ENCODE results near the gene ACSL6.

Gene ACSL6

GRCh38 chr5:132010989-132011621 is 353 bp downstream of the ACSL6 start:
- no peaks in the 10 kb centered on the region for H3K36me3 ChIP-seq (ENCODE audit: control insufficient read depth, insufficient read depth, low read length)
- H3K4me3 ChIP-seq (replicated peaks; ENCODE audit: low read depth, low read length), result no peak overlapping the region
- peaks cover 3% of the 10 kb centered on the region for H3K27me3 ChIP-seq (replicated peaks; ENCODE audit: control insufficient read depth, insufficient read depth, low read length)
- DNase-seq (ENCODE audit: extremely low read depth, insufficient read length), result no peak
- TF ChIP-seq CTCF (IDR thresholded peaks at IDR 0.05; ENCODE audit: insufficient read depth, low read length, poor library complexity, severe bottlenecking), result no peak

- Histone ChIP-seq H3K36me3 (ENCODE audit: control insufficient read depth, insufficient read depth, low read length) (no peaks in the 10 kb centered on the region), H3K4me3 (replicated peaks; ENCODE audit: low read depth, low read length) (no peak overlapping the region), H3K27me3 (replicated peaks; ENCODE audit: control insufficient read depth, insufficient read depth, low read length) (peaks cover 3% of the 10 kb centered on the region)
- no peak for TF ChIP-seq CTCF (IDR thresholded peaks at IDR 0.05; ENCODE audit: insufficient read depth, low read length, poor library complexity, severe bottlenecking)
- no peak for DNase-seq (ENCODE audit: extremely low read depth, insufficient read length)
Observed at GRCh38 chr5:132010645-132010988, 841 bp downstream of the ACSL6 start.

GRCh38 chr5:132009706-132010405 is 1.6 kb downstream of the ACSL6 start:
- H3K36me3 ChIP-seq (ENCODE audit: control insufficient read depth, insufficient read depth, low read length), result no peaks in the 10 kb centered on the region
- no peak for TF ChIP-seq CTCF (IDR thresholded peaks at IDR 0.05; ENCODE audit: insufficient read depth, low read length, poor library complexity, severe bottlenecking)

GRCh38 chr5:132008961-132009680 is 2.3 kb downstream of the ACSL6 start:
- Histone ChIP-seq H3K27me3 (replicated peaks; ENCODE audit: control insufficient read depth, insufficient read depth, low read length) (peaks cover 3% of the 10 kb centered on the region), H3K36me3 (ENCODE audit: control insufficient read depth, insufficient read depth, low read length) (no peaks in the 10 kb centered on the region), H3K4me3 (replicated peaks; ENCODE audit: low read depth, low read length) (no peak overlapping the region)
- no peak for DNase-seq (ENCODE audit: extremely low read depth, insufficient read length)
- no peak for TF ChIP-seq CTCF (IDR thresholded peaks at IDR 0.05; ENCODE audit: insufficient read depth, low read length, poor library complexity, severe bottlenecking)

More at GRCh38 chr5:132009706-132010405, 1.6 kb downstream of the ACSL6 start:
- Histone ChIP-seq H3K4me3 (replicated peaks; ENCODE audit: low read depth, low read length) (no peak overlapping the region), H3K27me3 (replicated peaks; ENCODE audit: control insufficient read depth, insufficient read depth, low read length) (peaks cover 3% of the 10 kb centered on the region)
- no peak for DNase-seq (ENCODE audit: extremely low read depth, insufficient read length)

GRCh38 chr5:132008163-132008473 is 3.3 kb downstream of the ACSL6 start:
- no peak for DNase-seq (ENCODE audit: extremely low read depth, insufficient read length)
- Histone ChIP-seq H3K36me3 (ENCODE audit: control insufficient read depth, insufficient read depth, low read length) (no peaks in the 10 kb centered on the region), H3K4me3 (replicated peaks; ENCODE audit: low read depth, low read length) (no peak overlapping the region), H3K27me3 (replicated peaks; ENCODE audit: control insufficient read depth, insufficient read depth, low read length) (peaks cover 3% of the 10 kb centered on the region)
- TF ChIP-seq CTCF (IDR thresholded peaks at IDR 0.05; ENCODE audit: insufficient read depth, low read length, poor library complexity, severe bottlenecking), result no peak

All from GM06990 (cell line).